Gastrocnemius medialis (tissue), 4 donors: ENCODE measurements around the gene TPX2. TPM values are rescaled to one million over a fixed set of nuclear protein-coding genes. Genes with fewer than 3 reads are reported as not detected.

Source experiments
- ATAC-seq, 2 donors: fragments of 150-250 bp; one replicate each; pipeline ENCODE4 v1.9.1; 2016
- DNase-seq, 2 donors: peaks; one replicate each; pipeline ENCODE4 v3.0.0-alpha.2; 2019
- H3K27ac ChIP-seq, 4 donors: fragments of 200-600 bp; sonication (generic); 1 replicate in 1 of 4; 2 replicates in 3 of 4; pipeline ENCODE4 v1.5.1; 2016 to 2018; ENCODE audit warnings: mild to moderate bottlenecking in 2 of 4, moderate library complexity in 1 of 4
- H3K27me3 ChIP-seq, 3 donors: fragments of 200-600 bp; sonication (generic) in 2 of 3; 1 replicate in 1 of 3; 2 replicates in 2 of 3; pipeline versions ENCODE4 v1.5.1 to v1.6.0; 2016 to 2019; ENCODE audit warnings: mild to moderate bottlenecking in 1 of 3, moderate library complexity in 1 of 3
- H3K36me3 ChIP-seq, 2 donors: fragments of 200-600 bp; sonication (generic) in 1 of 2; one replicate each; pipeline ENCODE4 v1.5.1; 2017 to 2018
- H3K4me1 ChIP-seq, 2 donors: fragments of 200-600 bp; sonication (generic) in 1 of 2; one replicate each; pipeline ENCODE4 v1.5.1; 2016 to 2017; ENCODE audit warnings: mild to moderate bottlenecking in 2 of 2
- H3K4me3 ChIP-seq, 4 donors: fragments of 200-600 bp; sonication (generic) in 3 of 4; 1 replicate in 1 of 4; 2 replicates in 3 of 4; pipeline ENCODE4 v1.5.1; 2016 to 2019; ENCODE audit warnings: mild to moderate bottlenecking in 2 of 4
- H3K9me3 ChIP-seq, 3 donors: fragments of 200-600 bp; sonication (generic) in 2 of 3; 1 replicate in 1 of 3; 2 replicates in 2 of 3; pipeline ENCODE4 v1.5.1; 2016 to 2019
- POLR2A ChIP-seq, 2 donors: fragments of 450-650 bp; IDR thresholded peaks; one replicate each; pipeline ENCODE4 v1.6.1; 2017; ENCODE audit warnings: antibody characterized with exemption in 2 of 2, mild to moderate bottlenecking in 2 of 2, moderate library complexity in 2 of 2
- in situ Hi-C, 4 donors: fragments of 200-750 bp; cut with MboI; loops; one replicate each; pipeline versions ENCODE4 v1.15.0 to v1.8.0; 2017; ENCODE audit warnings: low sequenced_read_pairs in 4 of 4
- intact Hi-C: fragments of 100-400 bp; cut with DNase I; formaldehyde crosslinking; loops from one replicate; pipeline ENCODE4 v1.15.1; 2023; ENCODE audit warnings: low total_unique reads
- total RNA-seq, 4 donors: library from RNA; depleted of rRNA; stranded (reverse); fragments of >200 nt; gene quantifications; one replicate each; pipeline versions ENCODE4 v1.1.0 to v1.2.3, GENCODE V29; 2016
- TF ChIP-seq, protein P1 (sequence below), 5 experiments: fragments of 450-650 bp in 3 of 5; fragments of 200-600 bp in 2 of 5; sonication (generic) in 2 of 5; IDR thresholded peaks in 4 of 5; conservative IDR thresholded peaks in 1 of 5; 1 replicate in 4 of 5; 2 replicates in 1 of 5; pipeline ENCODE4 v1.5.1; 2016 to 2019; ENCODE audit warnings: antibody characterized with exemption in 5 of 5, mild to moderate bottlenecking in 3 of 5, moderate library complexity in 3 of 5

The TPX2 gene
- total RNA-seq, 4 donors from 2014 or later: 0.46 to 1.9 (median 1.0) TPM

DNA sequence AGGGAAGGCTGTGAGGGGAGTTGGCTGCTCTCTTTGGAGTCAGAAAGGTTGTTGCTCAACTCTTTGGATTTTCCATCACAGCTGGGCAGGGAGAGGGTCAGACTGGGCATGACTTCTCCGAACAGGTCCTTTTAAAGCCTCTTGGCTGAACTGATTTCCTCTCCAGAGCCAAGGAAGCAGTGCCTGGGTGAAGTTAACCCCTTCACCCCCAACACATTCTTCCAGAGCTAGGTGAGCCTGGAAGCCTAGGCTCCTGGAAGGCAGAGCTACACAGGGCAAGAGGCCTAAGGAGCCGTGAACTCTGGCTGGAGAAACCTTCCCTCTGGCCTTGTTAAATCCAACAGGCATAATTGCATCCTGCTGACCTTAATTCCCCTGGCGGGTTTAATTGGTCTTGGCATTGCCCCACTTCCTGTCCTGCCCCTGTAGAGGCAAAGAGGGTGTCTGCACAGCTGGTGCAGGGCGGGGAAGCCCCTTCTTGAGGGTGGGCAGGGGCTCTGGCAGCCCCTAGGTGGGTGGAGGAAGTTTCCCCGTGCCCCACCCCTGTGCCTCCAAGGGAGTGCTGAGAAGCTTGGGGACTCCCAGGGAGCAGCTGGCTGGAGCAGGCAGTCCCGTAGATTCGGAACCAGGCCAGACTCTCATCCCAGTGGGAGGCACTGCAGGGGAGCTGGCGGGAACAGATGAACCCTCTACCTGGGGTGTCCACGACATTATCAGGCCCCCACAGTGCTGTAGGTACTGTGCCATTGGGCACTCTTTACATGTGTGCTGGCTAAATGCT is 76.5 kb downstream of the TPX2 start:
- H3K4me3 ChIP-seq: peak overlapping the region in 1 of 4 donors; percentile 22
- no peaks in the 10 kb centered on the region for H3K36me3 ChIP-seq
- ATAC-seq (peak; percentile 42 to 58), DNase-seq (peak in 1 of 2 donors; percentile 78)
- H3K27me3 ChIP-seq: no peaks in the 10 kb centered on the region
- no peak for TF ChIP-seq POLR2A (IDR thresholded peaks at IDR 0.05)
- TF ChIP-seq, protein P1, sequence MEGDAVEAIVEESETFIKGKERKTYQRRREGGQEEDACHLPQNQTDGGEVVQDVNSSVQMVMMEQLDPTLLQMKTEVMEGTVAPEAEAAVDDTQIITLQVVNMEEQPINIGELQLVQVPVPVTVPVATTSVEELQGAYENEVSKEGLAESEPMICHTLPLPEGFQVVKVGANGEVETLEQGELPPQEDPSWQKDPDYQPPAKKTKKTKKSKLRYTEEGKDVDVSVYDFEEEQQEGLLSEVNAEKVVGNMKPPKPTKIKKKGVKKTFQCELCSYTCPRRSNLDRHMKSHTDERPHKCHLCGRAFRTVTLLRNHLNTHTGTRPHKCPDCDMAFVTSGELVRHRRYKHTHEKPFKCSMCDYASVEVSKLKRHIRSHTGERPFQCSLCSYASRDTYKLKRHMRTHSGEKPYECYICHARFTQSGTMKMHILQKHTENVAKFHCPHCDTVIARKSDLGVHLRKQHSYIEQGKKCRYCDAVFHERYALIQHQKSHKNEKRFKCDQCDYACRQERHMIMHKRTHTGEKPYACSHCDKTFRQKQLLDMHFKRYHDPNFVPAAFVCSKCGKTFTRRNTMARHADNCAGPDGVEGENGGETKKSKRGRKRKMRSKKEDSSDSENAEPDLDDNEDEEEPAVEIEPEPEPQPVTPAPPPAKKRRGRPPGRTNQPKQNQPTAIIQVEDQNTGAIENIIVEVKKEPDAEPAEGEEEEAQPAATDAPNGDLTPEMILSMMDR (IDR thresholded peaks at IDR 0.05 in 4 of 5, conservative IDR thresholded peaks at IDR 0.05 in 1 of 5): no peak
- peaks cover 69 to 86% of the 10 kb centered on the region in 2 donors for H3K4me1 ChIP-seq
- H3K27ac ChIP-seq: peak overlapping the region; percentile 87 to 95 (median 93)
- no peaks in the 10 kb centered on the region for H3K9me3 ChIP-seq
- in situ Hi-C loops: loop anchor here in 2 of 4 donors (10.0 to 25.0 kb wide), 2 partner anchors 71 to 153 kb away; no protein-coding TSS in a partner anchor
- intact Hi-C loops: loop anchor here (5.0 kb wide), 1 partner anchor 143 kb away; no protein-coding TSS in a partner anchor

DNA sequence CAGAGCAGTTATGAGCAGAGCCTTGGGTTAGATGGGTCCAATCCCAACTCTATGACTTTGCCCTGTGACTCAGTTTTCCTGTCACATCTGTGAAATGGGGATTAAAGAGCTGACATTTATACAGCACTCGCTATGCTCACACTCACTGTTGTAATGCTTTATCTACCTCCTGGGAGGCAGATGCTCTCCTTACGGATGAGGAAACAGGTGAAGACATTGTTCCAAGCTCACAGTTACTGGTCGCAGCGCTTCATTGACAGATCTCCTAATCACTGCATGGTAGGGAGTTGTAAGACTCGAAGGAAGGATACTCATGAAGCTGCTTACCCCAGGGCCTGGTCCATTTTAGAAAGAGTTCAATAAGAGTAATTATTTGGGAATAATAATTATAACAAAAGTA is 77.1 kb downstream of the TPX2 start:
- DNase-seq: no peak
- H3K27ac ChIP-seq: peak overlapping the region; percentile 87 to 95 (median 93)
- H3K9me3 ChIP-seq: no peaks in the 10 kb centered on the region
- H3K4me1 ChIP-seq: peaks cover 68 to 86% of the 10 kb centered on the region in 2 donors
- no peaks in the 10 kb centered on the region for H3K36me3 ChIP-seq
- intact Hi-C loops (loop anchor here (5.0 kb wide), 1 partner anchor 144 kb away; no protein-coding TSS in a partner anchor), in situ Hi-C loops (loop anchor here in 2 of 4 donors (10.0 to 25.0 kb wide), 2 partner anchors 71 to 154 kb away; no protein-coding TSS in a partner anchor)
- ATAC-seq: no peak
- no peak overlapping the region for H3K4me3 ChIP-seq
- TF ChIP-seq, protein P1 (IDR thresholded peaks at IDR 0.05 in 4 of 5, conservative IDR thresholded peaks at IDR 0.05 in 1 of 5): no peak
- no peak for TF ChIP-seq POLR2A (IDR thresholded peaks at IDR 0.05)
- no peaks in the 10 kb centered on the region for H3K27me3 ChIP-seq

DNA sequence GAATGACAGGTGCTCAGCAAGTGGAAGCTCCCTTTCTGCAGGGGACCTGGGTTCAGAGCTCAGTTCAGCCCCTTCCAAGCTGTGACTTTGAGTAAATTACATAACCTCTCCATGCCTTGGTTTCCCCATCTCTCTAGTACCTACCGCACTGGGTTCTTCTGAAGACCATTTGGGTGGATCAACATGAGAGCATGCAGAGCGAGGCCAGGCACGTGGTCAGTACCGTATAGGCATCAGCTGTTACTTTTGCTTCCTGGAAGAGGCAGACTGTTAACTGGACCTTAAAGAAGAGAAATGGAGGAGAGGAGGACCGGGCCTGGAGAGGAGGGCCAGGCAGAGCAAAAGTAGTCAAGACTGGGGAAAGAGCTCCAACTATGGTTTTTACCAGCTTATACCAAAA is 78.4 kb downstream of the TPX2 start:
- peak overlapping the region; percentile 87 to 95 (median 93) for H3K27ac ChIP-seq
- H3K4me3 ChIP-seq: no peak overlapping the region
- peaks cover 62 to 86% of the 10 kb centered on the region in 2 donors for H3K4me1 ChIP-seq

DNA sequence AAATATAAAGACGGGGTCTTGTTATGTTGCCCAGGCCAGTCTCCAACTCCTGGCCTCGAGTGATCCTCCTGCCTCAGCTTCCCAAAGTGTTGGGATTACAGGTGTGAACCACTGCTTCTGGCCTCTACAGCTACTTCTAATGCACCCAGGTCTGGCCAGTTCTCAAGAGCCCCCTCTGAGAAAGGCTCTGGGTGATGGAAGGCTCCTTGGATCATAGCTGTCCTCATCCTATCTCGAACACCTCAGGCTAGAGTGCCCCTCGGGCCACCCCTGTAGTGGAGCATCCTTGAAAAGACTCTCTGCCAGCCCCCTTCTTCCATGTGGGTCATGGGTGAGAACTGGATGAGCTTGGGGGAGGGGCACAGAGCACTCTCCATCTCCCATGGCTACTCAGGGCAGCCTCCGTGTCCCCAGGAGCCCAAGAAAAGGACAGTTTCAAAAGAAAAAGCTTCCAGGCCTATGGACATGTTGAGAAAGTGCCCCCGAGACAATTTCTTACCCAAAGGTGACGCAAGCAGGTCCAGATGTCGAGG is 79.4 kb downstream of the TPX2 start:
- in situ Hi-C loops: loop anchor here in 2 of 4 donors (10.0 to 25.0 kb wide), 2 partner anchors 74 to 156 kb away; no protein-coding TSS in a partner anchor
- Histone ChIP-seq H3K4me3 (no peak overlapping the region), H3K36me3 (no peaks in the 10 kb centered on the region), H3K4me1 (peaks cover 59 to 84% of the 10 kb centered on the region in 2 donors), H3K27ac (peak overlapping the region; percentile 82 to 95 (median 93)), H3K9me3 (no peaks in the 10 kb centered on the region), H3K27me3 (no peaks in the 10 kb centered on the region)
- intact Hi-C loops: loop anchor here (5.0 kb wide), 1 partner anchor 146 kb away; no protein-coding TSS in a partner anchor
- no peak for DNase-seq
- no peak for TF ChIP-seq POLR2A (IDR thresholded peaks at IDR 0.05)
- TF ChIP-seq, protein P1 (IDR thresholded peaks at IDR 0.05 in 4 of 5, conservative IDR thresholded peaks at IDR 0.05 in 1 of 5): no peak
- ATAC-seq: no peak

More for the DNA sequence above, 78.4 kb downstream of the TPX2 start:
- DNase-seq (no peak), ATAC-seq (no peak)
- Histone ChIP-seq H3K27me3 (no peaks in the 10 kb centered on the region), H3K36me3 (no peaks in the 10 kb centered on the region), H3K9me3 (no peaks in the 10 kb centered on the region)
- in situ Hi-C loops: loop anchor here in 2 of 4 donors (10.0 to 25.0 kb wide), 2 partner anchors 73 to 155 kb away; no protein-coding TSS in a partner anchor
- no peak for TF ChIP-seq POLR2A (IDR thresholded peaks at IDR 0.05)
- TF ChIP-seq, protein P1 (IDR thresholded peaks at IDR 0.05 in 4 of 5, conservative IDR thresholded peaks at IDR 0.05 in 1 of 5): no peak
- intact Hi-C loops: loop anchor here (5.0 kb wide), 1 partner anchor 145 kb away; no protein-coding TSS in a partner anchor
